HEK293 (cell line): ENCODE data around the gene CCDC146.

Experiments used
- CTCF ChIP-seq: fragments of 450-650 bp; formaldehyde crosslinking; IDR thresholded peaks from 2 replicates; pipeline ENCODE4 v1.5.1; 2016; ENCODE audit warnings: missing biosample characterization, missing genetic modification characterization
- TCF7L2 ChIP-seq: IDR thresholded peaks from 2 replicates; pipeline ENCODE4 v1.6.1; 2011; ENCODE audit warnings: low read depth, mild to moderate bottlenecking, inconsistent platforms, low read length, moderate library complexity, borderline replicate concordance
- YY1 ChIP-seq: fragments of 450-650 bp; formaldehyde crosslinking; IDR thresholded peaks from 2 replicates; pipeline ENCODE4 v1.5.1; 2018; ENCODE audit warnings: missing biosample characterization, missing genetic modification characterization
- ZNF274 ChIP-seq, 2 experiments: fragments of 200-500 bp in 1 of 2; fragments of 450-650 bp in 1 of 2; sonication (Bioruptor generic) in 1 of 2; formaldehyde crosslinking in 1 of 2; IDR thresholded peaks; 2 replicates each; pipeline versions ENCODE4 v1.5.1 to v1.6.1; 2014 to 2016; ENCODE audit warnings: borderline replicate concordance in 1 of 2, inconsistent platforms in 1 of 2, low read length in 1 of 2, missing biosample characterization in 1 of 2, missing genetic modification characterization in 1 of 2
- ZNF624 ChIP-seq: fragments of 450-650 bp; formaldehyde crosslinking; IDR thresholded peaks from 2 replicates; pipeline ENCODE4 v1.5.1; 2017; ENCODE audit warnings: missing biosample characterization, missing genetic modification characterization

- no peak for TF ChIP-seq CTCF (tag by site-specific recombination)
- no peak for TF ChIP-seq ZNF274 (IDR thresholded peaks at IDR 0.05; ENCODE audit: low read length)
- no peak for TF ChIP-seq ZNF274 (tag by site-specific recombination; IDR thresholded peaks at IDR 0.05; ENCODE audit: borderline replicate concordance)
- TF ChIP-seq ZNF624 = no peak
- TF ChIP-seq TCF7L2 = no peak
- no peak for TF ChIP-seq YY1
These were observed 187.4 kb downstream of the CCDC146 start for GRCh38 chr7:77309714-77310220.
